HG03025 (cell line): ENCODE data around the gene PGBD5.
"Not testable (repeated sequence)": the region's sequence is repeated elsewhere in the genome, so short reads cannot be mapped to it uniquely, and the experiment has no call there.

Experiments
- ATAC-seq: cut with Tn5 transposase; IDR thresholded peaks from one replicate; pipeline ENCODE4 v1.9.1; 2021; ENCODE audit warnings: mild to moderate bottlenecking, moderate library complexity; ENCODE audit not compliant: unreplicated experiment, low FRiP score

PGBD5 gene

GRCh38 chr1:230426246-230427093 lies at the start of gene PGBD5:
Gene PGBD5, minus strand, starts transcription at chr1:230426332. Its CDS starts 404 bp downstream, at chr1:230425928.
- peak; percentile 89 for ATAC-seq

DNA sequence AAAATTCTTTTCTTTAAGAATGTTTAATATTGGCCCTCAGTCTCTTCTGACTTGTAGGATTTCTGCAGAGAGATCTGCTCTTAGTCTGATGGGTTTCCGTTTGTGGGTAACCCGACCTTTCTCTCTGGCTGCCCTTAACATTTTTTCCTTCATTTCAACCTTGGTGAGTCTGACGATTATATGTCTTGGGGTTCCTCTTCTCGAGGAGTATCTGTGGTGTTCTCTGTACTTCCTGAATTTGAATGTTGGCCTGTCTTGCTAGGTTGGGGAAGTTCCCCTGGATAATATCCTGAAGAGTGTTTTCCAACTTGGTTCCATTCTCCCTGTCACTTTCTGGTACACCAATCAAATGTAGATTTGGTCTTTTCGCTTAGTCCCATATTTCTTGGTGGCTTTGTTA lies 48.8 kb upstream of the PGBD5 start:
- not testable (repeated sequence) for ATAC-seq

GRCh38 chr1:230470750-230471149 lies 44.6 kb upstream of the PGBD5 start:
- ATAC-seq = not testable (repeated sequence)

DNA sequence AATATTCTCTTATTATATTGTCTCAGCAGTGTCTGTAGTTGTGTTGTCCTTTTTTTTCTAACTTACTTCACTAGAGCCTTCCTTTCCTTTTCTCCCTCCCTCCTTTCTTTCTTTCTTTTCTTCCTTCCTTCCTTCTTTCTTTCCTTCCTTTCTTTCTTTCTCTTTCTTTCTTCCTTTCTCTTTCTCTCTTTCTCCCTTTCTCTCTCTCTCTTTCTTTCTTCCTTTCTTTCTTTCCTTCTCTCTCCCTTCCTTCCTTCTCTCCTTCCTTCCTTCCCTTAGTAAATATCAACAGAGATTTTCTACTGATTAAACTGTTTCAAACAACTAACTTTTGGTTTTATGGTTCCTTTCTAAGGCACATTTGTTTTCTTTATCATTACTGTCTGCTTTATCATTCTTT lies 43.1 kb upstream of the PGBD5 start:
- ATAC-seq = no peak

DNA sequence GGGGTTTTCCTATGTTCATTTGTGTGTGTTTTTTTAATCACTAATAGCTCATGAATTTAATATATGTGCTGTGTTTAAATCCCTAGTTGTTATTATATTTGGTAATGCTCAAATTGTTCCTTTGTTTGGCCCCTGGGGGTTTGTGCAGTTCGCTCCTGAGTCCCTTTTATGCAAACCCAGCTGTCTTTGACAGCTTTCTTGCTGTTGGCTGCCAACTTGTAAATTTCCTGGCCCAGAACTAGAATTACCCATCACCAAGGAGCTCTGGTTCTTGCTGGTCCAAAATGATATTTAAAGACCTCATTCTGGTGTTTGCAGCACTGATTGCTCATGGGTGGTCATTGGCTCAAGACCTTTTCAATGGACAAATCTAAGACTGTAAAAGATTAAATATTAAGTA lies 39.6 kb upstream of the PGBD5 start:
- ATAC-seq = no peak

DNA sequence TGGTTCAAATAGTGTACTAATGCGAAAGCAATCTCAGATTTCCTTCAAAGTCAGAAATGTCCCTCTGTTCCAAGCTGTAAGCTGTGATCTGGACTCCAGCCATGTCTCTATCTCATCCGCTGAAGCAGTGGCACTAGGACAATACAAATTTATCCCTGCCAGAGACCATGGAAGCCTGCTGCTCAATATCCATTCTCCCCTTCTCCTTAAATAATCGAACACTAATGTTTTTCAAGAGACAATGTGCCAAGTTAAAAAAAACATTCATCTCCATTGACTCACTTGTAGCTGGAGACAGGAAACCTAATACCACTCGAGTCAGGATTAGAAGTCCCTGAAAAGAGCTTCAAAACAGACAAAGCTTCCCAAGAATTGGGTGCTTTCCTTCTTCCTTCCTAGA lies 38.5 kb upstream of the PGBD5 start:
- ATAC-seq = no peak

DNA sequence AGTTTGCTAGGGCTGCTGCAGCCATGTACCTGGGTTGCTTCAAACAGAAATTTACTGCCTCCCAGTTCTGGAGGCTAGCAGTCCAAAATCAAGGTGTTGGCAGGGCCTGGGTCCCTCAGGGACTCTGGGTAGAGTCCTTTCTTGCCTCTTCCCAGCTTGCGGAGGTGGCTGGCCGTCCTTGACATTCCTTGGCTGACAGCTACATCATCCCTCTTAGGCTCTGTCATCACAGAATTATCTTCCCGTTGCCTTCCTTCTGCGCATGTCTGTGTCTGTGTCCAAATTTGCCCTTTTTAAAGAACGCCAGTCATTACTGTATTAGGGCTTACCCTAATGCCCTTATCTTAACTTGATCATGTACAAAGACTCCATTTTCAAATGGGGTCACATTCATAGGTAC lies 37.6 kb upstream of the PGBD5 start:
- no peak for ATAC-seq

GRCh38 chr1:230463326-230463725 lies 37.2 kb upstream of the PGBD5 start:
- no peak for ATAC-seq

DNA sequence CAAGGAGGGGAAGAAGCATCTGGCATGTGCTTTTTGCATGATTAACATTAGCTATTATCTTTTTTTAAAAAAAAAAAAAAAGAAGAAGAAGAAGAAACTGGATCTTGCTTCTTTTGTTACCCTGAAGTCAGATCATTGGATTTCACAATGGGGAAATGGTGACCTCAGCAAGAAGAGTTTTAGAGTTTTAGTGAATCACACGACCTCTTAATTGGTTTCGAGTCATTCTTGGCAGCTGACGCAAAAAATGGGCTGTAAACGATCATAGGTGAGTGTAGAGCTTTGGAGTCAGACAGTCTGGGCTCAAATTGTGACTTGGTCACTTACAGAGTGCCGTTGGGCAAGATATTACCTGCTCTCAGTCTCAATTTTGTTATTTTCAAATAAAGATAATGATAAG lies 33.3 kb upstream of the PGBD5 start:
- no peak for ATAC-seq

DNA sequence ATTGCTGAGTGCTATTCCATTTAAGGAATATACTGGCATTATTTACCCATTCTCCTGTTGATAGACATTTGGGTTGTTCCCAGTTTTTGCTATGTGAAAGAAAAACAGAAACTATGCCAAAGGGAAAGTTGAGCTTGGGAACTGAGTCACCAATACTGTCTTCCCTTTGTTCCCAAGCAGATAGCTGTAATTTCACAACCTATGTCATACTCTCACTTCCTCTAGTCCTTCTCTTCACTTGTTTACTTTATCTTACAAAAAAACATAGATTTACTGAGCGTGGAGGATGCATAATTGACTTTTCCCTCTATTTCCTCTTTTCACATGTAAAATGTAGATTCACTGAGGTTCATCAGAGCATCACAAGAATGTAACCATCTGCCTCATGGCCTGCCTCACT lies 32.4 kb upstream of the PGBD5 start:
- ATAC-seq = no peak

GRCh38 chr1:230456478-230456877 lies 30.3 kb upstream of the PGBD5 start:
- no peak for ATAC-seq

DNA sequence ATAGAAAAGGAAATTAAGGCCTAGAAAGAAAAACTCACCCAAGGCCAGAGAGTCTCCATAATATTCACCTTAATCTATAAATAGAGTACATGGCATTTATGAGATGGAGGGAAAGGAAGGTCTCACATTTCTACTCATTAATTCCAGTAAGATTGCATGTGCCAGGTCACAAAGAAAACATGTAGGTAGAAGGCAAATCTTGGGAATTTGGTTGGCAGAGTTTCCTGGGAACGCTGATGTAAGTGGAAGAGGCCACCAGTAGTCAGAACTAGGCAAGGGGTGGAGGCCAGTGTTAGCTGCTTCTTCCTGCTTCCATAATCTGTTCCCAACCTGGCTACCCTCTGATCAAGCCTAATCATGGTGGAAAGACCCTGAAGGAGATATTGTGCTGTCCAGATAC lies 29.2 kb upstream of the PGBD5 start:
- ATAC-seq = no peak

GRCh38 chr1:230453377-230453776 lies 27.2 kb upstream of the PGBD5 start:
- no peak for ATAC-seq

DNA sequence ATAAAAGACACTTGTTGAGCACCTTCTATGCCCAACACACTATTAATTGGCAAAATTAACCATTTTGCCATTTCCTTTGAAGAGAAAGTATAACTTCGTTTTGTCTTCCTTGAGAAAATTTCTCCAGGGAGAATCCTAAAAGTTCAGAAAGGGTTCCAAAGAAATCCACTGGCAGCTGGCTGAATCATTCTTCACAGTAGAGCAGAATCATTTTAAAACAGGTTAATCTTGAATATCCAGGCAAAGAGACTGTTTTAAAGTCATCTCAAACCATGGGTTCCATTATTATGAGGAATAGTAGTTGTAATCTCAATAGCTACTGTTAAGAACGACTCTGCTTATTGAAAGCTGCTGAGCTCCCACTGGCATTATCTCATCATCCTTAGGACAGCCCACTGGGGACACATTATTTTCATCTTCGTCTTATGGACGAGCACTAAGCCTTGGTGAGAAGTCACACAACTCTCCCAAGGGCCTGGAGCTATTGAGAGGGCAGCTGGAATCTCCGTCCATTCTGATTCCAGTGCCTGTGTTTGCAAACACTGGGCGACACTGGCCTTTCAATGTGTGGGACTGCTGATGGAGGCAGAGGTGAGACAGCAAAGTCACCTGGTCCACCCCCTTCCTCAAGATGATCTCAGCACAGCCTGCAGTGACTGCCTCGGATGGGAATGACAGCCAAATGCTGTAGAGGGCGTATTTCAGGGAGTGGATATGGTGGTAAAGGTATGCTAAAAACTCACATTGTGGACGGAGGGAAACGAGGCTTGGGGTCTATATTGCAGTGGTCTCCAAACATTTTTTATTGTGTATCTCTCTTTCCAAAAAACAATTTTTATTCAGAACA lies 15.3 kb upstream of the PGBD5 start:
- no peak for ATAC-seq

- no peak for ATAC-seq
These were observed 9.0 kb upstream of the PGBD5 start for GRCh38 chr1:230435108-230435507.

DNA sequence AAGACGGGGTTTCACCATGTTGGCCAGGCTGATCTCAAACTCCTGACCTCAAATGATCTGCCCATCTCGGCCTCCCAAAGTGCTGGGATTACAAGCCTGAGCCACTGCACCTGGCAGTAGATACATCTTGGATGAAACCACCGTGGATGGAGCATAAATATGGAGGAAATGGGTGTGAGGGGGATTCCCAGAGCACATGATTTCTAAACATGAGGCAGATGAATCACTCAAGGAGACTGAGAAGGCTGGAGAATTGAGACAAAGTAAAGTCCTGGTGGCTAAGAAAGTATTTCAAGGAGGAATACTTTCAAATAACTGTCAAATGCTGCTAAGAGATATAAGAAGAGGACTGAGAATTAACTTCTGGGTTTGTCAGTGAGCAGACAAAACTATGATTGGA lies 5.4 kb upstream of the PGBD5 start:
- no peak for ATAC-seq

- no peak for ATAC-seq
These were observed 4.4 kb upstream of the PGBD5 start for GRCh38 chr1:230430499-230430898.

DNA sequence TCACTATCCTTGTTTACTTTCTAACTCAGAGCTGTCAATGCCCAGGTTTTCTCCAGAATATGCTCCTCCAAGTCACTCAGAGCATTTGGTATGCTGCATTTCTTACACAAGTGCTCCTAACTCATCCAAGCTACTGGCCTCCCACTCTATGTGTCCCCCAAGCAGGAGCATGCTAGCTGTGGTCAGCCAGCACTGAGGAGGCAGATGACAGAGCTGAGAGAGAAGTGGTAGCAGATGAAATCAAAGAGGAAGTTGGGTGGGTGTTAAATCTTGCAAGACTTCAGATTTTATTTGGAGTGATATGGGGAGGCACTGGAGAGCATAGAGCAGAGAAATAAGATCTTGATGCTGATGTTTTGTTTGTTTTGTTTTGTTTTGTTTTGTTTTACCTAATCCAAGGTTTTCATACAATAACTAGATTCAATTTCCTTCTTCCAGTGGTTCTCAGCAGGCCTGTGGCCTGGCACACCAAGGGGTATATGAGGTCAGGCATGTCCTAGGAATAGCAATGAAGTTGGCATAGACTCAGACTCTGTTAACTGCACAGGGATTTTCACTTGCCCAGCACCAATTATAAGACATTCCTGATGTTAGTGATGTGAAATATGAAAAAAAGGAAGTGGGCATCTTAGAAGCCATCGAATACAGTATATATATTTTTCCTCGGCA lies 3.1 kb upstream of the PGBD5 start:
- ATAC-seq = no peak

- no peak for ATAC-seq
These were observed 1.8 kb upstream of the PGBD5 start for GRCh38 chr1:230427981-230428380.

DNA sequence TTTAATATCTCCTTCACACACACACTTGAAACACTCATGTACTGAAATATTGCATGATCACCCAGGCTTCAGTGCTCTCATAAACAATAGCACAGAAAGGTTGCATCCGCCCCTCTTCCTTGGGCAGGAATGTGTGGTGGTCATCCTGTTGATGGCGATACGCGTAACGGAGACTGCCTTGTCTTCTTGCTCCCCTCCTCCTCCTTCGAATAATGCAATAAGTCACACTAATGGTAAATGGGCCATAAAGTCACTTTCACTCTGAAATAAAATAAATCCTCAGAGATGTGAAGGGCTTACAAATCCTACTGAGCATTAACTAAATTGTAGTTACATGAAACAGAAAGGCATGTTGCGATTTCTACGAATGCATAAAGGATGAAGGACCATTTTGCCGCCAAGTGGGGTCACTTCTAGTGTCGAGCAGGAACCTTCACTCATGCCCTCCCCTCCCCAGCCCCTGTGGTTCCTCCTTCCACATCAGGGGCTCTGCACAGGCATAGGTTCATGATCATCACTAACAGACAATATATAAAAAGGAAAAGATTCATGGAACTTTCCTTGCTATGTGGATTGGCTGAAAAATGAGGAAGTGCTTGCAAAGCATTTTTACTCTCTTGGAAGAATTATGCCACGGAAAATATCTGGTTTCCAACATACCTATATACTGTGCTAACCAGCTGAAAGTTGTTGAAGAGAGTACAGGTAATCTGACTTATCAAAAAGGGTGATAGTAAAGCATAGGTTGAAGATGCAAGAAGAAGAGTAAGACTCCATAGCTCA lies 1.2 kb upstream of the PGBD5 start:
- no peak for ATAC-seq
